ENCODE results near the gene GPRIN1. TPM values are rescaled to one million over a fixed set of nuclear protein-coding genes. Genes with fewer than 3 reads are reported as not detected.
A peak's percentile ranks its signal among the peaks of the same experiment; 100 is the strongest.

The GPRIN1 gene
- total RNA-seq, 1 donor from 2014 or later, result 3.2 TPM

- ChIA-PET POLR2A (no interaction called here), CTCF (no interaction called here)
- Mint-ChIP-seq H3K36me3 (ENCODE audit: low read depth) (no peaks in the 10 kb centered on the region), H3K4me3 (no peak overlapping the region), H3K9me3 (no peaks in the 10 kb centered on the region), H3K27ac (no peak overlapping the region), H3K4me1 (peaks cover 4% of the 10 kb centered on the region), H3K27me3 (peaks cover 5% of the 10 kb centered on the region)
- no peak for DNase-seq
- TF ChIP-seq CTCF (IDR thresholded peaks at IDR 0.05), result no peak
- no peak for ATAC-seq (ENCODE audit: low read depth)
- intact Hi-C loops (cut with micrococcal nuclease), result no loop called here
These were observed 48.7 kb downstream of the GPRIN1 start for GRCh38 chr5:176561259-176561658.

- ATAC-seq (ENCODE audit: low read depth) (no peak), DNase-seq (no peak)
- peaks cover 5% of the 10 kb centered on the region for H3K27me3 Mint-ChIP-seq
- CTCF ChIA-PET, result no interaction called here
- no peaks in the 10 kb centered on the region for H3K36me3 Mint-ChIP-seq (ENCODE audit: low read depth)
- H3K27ac Mint-ChIP-seq, result no peak overlapping the region
- no peak overlapping the region for H3K4me3 Mint-ChIP-seq
- no peaks in the 10 kb centered on the region for H3K9me3 Mint-ChIP-seq
- intact Hi-C loops (cut with micrococcal nuclease), result no loop called here
- POLR2A ChIA-PET, result no interaction called here
- H3K4me1 Mint-ChIP-seq, result peaks cover 4% of the 10 kb centered on the region
- TF ChIP-seq CTCF (IDR thresholded peaks at IDR 0.05), result no peak
These were observed 49.6 kb downstream of the GPRIN1 start for GRCh38 chr5:176560364-176560763.

GRCh38 chr5:176559683-176560082, 50.3 kb downstream of the GPRIN1 start:
- Mint-ChIP-seq H3K27ac (no peak overlapping the region), H3K4me3 (no peak overlapping the region), H3K27me3 (peaks cover 5% of the 10 kb centered on the region), H3K36me3 (ENCODE audit: low read depth) (no peaks in the 10 kb centered on the region), H3K9me3 (no peaks in the 10 kb centered on the region), H3K4me1 (peaks cover 4% of the 10 kb centered on the region)
- intact Hi-C loops (cut with micrococcal nuclease), result loop anchor here (1.0 kb wide), 1 partner anchor 143 kb away; the partner anchor contains the start of gene CLTB
- ATAC-seq (ENCODE audit: low read depth) (no peak), DNase-seq (no peak)
- TF ChIP-seq CTCF (IDR thresholded peaks at IDR 0.05), result no peak
- POLR2A ChIA-PET, result no interaction called here
- CTCF ChIA-PET, result no interaction called here

GRCh38 chr5:176557846-176558245, 52.1 kb downstream of the GPRIN1 start:
- TF ChIP-seq CTCF (IDR thresholded peaks at IDR 0.05), result no peak
- POLR2A ChIA-PET, result no interaction called here
- Mint-ChIP-seq H3K9me3 (no peaks in the 10 kb centered on the region), H3K4me3 (no peak overlapping the region), H3K4me1 (peaks cover 4% of the 10 kb centered on the region), H3K27ac (no peak overlapping the region), H3K27me3 (peaks cover 11% of the 10 kb centered on the region), H3K36me3 (ENCODE audit: low read depth) (no peaks in the 10 kb centered on the region)
- intact Hi-C loops (cut with micrococcal nuclease), result no loop called here
- ATAC-seq (ENCODE audit: low read depth) (no peak), DNase-seq (no peak)
- CTCF ChIA-PET, result no interaction called here

- no peaks in the 10 kb centered on the region for H3K36me3 Mint-ChIP-seq (ENCODE audit: low read depth)
- no peak for DNase-seq
- H3K9me3 Mint-ChIP-seq, result no peaks in the 10 kb centered on the region
- ATAC-seq (ENCODE audit: low read depth), result no peak
- H3K27me3 Mint-ChIP-seq, result peaks cover 6% of the 10 kb centered on the region
- no peak for TF ChIP-seq CTCF (IDR thresholded peaks at IDR 0.05)
- peaks cover 12% of the 10 kb centered on the region for H3K4me1 Mint-ChIP-seq
- intact Hi-C loops (cut with micrococcal nuclease), result no loop called here
- peak overlapping the region; percentile 4 for H3K27ac Mint-ChIP-seq
- ChIA-PET CTCF (no interaction called here), POLR2A (no interaction called here)
- H3K4me3 Mint-ChIP-seq, result no peak overlapping the region
These were observed 56.5 kb downstream of the GPRIN1 start for GRCh38 chr5:176553260-176554085.
